Bone marrow (tissue), 2 donors: ENCODE results near the gene DYRK1A.
A peak's percentile ranks its signal among the peaks of the same experiment; 100 is the strongest.

Source experiments
- DNase-seq, 2 donors: peaks; one replicate each; lab custom pipeline; 2025; lab: John Stamatoyannopoulos, UW

The DYRK1A gene

DNA sequence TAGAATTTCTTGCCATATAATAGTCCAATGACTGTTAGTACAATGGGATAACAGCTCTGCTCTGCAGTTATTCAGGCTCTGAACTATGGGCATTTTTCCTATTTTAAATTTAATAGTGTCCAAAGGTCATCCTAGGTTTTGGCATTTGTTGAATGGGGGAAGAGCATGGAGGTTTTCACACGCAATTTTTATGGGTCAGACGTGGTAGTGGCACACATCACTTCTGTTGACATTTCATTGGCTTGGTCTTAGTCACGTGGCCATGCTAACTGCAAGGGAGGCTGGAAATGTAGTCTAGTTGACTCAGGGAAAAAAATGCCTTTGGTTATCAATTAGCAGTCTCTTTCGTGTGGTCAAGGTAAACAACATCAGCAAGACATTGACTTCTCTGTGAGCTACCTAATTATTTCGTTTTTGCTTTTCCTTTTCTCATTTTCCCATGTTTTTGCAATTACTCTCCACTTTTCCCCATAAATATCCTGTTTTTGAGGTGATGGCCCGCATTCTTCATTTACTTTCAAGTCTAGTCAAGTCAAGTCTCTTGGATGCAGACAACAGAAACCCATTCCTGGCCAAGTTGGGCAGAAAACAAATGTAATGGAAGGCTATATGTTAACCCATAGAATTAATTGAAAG lies 82.8 kb downstream of the DYRK1A start:
- no peak for DNase-seq

DNA sequence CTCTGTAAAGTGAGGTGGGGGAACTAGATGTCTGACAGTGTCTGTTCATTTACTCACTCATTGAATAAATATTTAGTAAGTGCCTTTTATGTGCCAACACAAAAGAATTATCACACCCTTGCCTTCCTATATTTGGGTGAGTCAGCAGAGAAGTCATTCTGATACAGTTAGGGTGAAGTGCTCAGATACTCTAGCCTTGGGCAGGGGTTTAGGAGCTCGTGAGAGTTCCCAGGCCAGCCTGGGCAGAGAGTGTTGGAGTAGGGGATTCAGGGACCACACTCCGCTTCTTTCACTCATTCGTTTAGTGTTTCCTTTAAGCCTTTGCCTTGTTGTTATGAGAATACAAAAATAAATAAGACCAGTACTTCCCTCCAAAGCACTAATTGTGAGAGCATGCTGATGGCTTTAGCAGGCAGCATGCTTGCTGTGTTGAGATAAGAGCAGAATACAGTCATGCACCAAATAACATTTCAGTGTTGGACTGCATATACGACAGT lies 83.9 kb downstream of the DYRK1A start:
- DNase-seq, result no peak

DNA sequence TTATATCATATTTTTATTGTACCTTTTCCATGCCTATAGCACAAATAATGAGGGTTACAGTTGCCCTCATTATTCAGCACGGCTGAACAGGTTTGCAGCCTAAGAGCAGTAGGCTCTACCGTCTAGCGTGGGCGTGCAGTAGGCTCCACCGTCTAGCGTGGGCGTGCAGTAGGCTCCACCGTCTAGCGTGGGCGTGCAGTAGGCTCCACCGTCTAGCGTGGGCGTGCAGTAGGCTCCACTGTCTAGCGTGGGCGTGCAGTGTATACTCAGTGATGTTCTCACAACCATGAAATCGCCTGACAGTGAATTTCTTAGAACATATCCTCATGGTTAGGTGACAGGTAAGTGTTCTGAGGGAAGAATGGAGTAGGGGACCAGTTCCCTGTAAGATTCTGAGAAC lies 84.9 kb downstream of the DYRK1A start:
- no peak for DNase-seq

DNA sequence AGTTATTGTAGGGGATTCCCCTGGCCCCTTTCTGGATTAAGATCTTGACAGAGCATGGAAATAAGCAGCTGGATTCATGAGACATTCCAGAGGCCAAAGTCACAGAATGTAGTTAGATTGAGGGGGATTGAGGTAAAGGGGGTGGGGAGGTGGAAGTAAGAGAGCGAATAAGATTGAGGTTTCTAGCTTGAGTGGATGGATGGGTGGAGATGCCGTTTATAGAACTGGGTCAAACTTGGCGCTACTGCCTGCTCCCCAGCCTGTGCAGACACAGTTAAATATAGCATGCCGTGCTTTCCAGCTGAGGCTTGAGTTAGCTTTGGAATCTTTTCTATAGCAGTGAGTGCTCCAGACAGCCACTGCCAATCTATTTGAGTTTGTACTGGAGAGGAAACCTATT lies 85.7 kb downstream of the DYRK1A start:
- DNase-seq, result no peak

DNA sequence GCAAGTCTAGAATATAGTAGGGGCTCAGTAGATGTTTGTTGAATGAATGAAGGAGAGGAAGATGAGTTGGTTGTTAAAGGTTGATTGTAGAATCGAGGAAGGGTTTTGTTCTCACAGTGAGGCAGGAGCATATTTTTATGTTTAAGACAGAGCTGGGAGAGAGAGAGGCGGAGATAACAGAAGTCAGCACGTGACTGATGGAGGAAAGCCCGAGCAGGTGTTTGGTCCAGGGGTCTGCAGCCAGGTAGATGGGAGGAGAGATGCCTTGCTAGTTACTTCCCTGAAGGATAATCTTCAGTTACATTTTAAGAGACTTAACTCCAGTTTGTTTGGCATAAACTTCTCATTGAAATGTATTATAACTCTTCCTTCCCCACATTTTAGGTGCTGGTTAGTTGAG lies 86.8 kb downstream of the DYRK1A start:
- DNase-seq, result no peak

DNA sequence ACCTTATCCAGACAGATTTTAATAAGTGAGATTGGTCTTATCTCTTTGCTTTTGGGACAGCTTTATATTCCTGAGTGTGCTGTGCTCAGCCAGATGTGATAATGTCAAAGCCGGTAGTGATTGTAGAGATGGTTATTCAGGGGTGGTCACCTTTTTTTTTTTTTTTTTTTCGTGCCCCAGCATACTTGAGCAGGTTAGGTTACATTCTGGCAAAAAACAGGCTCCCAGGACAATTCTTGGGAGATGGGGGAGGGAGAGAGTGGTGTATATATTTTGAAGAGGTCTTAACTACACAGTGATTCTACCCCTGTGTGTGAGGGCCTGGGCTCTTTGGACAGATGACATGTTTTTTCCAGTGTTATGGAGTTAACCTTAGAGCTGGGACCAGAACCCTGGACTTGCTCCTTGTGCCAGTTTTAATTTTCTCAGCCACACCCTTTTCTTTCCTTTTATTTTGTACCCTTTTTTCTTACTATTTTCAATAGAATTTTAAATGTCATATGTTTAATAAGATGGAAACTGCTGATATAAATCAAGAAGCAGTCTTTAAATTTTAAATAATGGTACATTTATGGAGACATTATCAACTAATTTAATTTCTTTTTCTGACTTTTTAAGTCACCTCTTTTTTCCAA lies 88.4 kb downstream of the DYRK1A start:
- no peak for DNase-seq

DNA sequence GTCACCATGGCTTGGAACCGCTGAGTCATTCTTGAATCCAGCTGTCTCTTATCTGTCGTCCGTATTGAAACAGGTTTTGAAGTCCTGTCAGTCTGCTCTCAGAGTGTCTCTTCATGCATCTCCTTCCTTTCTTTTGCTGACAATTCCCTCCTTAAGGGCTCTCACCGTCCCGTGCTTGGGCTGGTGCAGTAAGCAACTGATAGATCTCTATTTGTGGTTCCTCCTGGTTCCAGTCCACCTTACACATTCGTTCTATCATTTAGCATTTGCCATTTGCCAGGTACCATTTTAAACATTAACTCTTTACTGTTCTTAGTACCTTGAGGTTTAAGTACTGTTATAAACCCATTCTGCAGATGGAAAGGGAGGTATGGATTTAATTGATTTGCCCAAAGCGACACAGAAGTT lies 88.9 kb downstream of the DYRK1A start:
- peak in 1 of 2 donors; percentile 77 for DNase-seq

DNA sequence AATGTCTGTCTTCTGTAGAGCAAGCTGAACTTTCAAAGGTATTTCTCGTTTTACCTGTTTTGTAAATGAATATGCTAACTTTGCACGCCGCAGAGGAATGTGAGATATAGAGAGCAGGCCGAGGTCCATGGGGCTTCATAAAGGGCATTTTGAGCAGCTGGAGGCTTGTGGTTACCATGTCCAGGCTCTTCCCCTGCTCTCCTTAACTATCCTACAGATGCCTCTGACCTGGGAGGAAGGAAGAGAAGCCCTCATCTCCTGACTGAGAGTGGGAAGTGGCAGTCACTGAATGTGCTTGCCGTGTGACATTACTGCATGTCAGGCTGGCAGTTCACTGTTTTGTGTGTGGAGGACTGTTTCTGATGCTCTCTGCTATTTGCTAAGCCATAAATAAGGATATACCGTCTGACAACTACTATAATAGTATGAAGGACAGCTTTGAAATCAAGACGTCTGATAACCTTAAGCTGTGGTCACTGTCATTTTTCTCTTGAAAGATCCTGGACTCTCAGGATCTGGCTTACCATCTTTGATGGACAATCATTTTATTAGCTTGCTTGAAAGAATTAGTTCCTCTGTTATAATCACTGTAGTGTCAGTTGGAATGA lies 92.2 kb downstream of the DYRK1A start:
- no peak for DNase-seq

DNA sequence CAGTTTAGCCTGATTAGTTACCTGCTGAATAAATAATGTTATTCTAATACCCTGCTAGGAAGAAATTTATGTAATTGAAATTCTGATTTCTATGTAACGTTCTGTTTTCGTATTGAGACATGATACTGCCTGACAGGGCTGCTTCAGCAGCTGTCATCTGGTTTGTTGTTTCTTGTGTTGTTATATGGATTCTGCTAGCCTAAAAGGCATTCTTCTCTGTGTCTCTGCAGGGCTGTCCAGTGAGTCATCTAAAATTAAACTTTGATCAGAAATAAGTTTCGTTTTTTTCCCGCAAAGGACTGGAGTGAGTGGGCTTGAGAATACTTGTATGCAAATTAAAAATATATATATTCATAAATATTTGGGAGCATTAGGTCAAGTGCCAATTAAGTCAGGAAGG lies 93.0 kb downstream of the DYRK1A start:
- no peak for DNase-seq

DNA sequence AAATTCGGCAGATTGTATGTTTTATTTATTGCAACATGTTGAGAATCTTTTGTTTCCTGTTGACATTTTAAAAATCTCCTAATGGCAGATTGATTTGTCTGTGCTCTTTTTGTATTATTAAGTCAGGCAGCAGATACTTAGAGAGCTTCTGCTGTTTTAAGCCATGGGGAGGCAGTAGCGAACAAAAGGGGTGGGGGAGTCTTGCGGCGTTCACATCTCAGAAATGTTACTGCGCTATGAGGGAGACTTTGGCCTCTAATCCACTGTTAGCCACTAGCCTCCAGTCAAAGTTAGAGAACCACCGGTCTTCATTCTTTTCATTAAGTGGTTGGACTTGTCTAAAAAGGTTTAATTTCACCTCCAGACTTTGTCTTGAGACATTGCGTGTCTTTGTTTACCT lies 93.6 kb downstream of the DYRK1A start:
- DNase-seq, result no peak

DNA sequence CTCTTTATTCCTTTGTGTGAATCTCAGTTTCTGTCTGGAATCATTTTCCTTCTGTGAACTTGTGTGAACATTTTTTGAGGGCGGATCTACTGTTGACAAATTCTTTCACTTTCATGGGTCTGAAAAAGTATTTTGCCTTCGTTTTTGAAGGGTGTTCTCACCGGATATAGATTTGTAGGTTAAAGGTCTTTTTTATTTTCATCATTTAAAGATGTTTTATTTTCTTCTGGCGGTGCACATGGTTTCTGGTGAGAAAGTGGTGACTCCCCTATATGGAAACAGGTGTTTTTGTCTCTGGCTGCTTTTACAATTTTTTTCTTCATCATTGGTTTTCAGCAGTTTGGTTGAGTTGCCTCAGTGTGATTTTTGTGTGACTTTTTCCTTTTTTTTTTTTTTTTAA lies 94.9 kb downstream of the DYRK1A start:
- no peak for DNase-seq

DNA sequence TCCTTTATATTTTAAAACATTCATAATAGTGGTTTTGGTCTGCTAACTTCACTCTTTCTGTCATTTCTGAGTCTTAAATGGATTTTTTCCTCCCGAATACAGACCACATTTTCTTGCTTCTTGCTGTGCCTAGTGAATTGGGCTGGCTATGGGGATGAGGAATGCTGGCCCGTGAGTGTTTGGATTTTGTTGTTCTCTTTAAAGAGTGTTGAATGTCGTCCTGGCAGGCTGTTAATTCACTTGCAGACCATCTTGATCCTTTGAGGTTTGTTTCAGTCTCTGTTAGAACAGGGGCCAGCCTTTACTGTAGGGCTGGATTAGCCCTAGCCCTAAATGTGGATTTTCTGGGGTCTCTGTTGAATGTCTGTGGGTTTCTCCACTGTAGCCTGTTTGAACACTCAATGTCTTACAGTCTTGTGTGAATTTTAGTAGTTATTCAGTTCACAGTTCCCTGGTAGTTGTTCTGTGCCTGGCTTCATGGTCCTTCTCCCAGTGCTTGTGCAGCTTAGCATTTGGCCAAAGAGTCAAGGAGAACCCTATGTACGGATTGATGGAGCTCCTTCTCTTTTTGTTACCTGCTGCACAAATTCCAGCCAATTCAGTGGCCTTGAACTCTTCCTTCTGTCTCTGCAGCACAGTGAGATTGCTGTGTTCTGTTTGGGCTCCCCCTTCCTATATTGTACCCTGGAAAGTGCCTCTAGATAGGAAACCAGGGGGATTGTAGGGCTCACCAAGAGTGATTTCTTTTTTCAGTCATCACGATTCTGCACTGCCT lies 95.7 kb downstream of the DYRK1A start:
- no peak for DNase-seq

DNA sequence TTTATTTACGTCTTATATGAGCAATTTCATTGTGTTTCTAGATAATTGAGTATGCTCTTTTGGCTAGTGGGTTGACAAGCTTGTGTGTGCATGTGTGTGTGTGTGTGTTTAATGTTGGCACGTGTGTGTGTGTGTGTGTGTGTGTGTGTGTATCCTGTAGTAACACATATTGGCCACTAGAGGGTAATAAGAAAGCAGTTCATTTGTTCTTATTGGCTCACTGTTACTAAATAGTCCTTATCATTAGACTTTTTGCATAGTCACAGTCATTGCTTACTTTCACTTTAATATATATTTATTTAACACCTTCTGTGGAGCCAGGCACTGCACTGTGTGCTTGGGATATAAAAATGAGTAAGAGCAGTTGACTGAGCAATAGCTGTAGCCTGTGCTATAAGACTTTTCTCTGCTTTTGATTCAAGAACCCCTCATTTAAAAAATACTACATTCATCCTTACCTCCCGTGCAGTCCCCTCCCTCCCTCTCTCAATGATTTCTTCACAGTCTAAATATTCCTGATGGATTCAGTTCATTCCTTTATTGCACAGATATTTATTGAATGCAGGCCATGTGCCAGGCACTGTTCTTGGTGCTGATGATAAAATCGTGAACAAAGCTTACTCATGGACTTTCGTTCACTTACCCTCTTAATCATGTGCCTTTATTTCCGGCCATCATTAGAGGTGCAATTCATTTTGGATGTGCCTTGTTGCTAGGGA lies 96.7 kb downstream of the DYRK1A start:
- DNase-seq, result peak in 1 of 2 donors; percentile 53

DNA sequence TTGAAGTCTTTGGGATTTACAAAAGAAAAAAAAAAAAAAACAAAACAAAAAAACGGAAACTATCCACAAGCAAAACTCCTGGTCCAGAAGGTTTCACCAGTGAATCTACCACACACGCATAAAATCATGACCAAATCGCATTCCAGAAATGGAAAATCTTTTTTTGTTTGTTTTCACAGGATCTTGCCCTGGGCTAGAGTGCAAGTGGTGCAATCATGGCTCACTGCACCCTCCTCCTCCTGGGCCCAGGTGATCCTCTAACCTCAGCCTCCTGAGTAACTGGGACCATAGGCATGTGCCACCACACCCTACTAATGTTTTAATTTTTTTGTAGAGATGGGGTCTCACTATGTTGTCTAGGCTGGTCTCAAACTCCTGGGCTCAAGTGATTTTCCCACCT lies 100.5 kb downstream of the DYRK1A start:
- DNase-seq, result no peak

DNA sequence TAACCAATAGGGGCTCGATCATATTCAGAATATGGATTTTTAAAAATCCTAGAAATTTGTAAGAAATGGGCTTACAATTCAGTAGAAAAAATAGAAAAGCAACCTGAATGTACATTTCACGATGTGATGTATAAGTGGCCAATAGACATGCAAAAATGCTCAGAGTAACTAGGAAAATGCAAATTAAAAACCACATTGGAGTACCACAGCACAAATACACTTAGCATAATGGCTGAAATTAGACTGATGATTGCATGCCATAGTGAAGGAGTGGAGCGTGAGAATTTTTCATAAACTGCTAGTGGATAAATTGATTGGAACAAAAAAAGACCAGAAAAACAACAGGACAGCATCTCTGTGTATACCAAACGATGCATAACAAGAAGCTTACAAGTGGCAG lies 102.3 kb downstream of the DYRK1A start:
- DNase-seq, result no peak

DNA sequence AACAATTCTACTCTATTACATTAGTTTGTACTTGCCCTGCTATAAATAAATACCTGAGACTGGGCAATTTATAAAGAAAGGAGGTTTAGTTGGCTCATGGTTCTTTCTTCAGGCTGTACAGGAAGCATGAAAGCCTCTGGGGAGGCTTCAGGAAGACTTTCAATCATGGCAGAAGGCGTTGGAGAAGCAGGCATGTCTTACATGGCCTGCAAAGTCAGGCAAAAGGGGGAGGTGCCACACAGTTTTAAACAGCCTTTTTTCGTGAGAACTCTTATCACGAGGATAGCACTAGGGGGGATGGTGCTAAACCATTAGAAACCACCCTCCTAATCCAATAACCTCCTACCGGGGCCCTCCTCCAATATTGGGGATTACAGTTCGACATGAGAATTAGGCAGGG lies 102.9 kb downstream of the DYRK1A start:
- no peak for DNase-seq

DNA sequence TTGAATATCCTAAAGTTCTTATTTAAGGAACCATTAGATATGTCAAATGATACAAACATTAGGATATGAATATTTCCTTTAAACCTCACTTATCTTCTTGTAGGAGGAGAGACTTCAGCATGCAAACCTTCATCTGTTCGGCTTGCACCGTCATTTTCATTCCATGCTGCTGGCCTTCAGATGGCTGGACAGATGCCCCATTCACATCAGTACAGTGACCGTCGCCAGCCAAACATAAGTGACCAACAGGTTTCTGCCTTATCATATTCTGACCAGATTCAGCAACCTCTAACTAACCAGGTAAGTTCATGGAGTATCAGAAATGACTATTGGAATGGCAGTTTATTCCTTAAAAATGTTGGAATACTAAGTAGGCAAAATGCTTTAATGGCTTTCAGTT lies 106.0 kb downstream of the DYRK1A start:
- DNase-seq, result no peak

DNA sequence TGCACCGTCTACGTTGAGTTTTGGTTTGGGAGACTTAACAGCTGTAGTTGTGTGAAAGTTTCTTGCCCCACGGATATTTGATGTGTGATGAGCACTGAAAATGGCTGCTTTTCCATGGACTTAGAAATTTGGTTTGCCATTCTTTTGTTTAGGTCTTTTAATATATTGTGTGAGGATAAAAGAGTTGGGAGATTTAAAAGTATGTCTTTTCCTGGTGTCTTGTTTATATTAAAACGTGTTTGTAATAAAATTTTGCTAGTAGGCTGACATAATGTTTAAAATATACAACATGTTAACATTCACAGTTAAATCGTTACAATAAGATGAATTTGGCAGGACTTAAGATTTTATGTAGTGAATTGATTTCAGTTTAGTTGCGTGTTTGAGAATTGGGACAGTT lies 106.9 kb downstream of the DYRK1A start:
- no peak for DNase-seq

DNA sequence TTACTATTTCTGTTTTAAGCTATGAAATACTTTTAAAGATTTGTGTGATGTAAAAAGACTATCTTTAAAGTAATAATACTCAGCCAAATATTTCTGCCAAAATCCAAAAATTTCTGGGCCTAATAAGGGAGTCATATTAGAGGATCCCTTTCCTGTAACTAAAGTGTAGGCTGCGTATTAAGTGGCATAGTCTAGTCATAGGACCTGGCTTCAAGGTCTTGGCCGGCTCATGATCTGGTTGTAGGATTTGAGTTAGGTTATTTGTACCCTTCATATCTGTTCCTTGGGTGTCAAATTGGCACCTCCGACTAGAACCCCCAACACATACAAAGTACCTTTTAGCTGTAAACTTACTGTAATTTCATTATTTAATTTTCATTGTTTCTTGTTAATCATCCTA lies 107.8 kb downstream of the DYRK1A start:
- DNase-seq, result no peak

DNA sequence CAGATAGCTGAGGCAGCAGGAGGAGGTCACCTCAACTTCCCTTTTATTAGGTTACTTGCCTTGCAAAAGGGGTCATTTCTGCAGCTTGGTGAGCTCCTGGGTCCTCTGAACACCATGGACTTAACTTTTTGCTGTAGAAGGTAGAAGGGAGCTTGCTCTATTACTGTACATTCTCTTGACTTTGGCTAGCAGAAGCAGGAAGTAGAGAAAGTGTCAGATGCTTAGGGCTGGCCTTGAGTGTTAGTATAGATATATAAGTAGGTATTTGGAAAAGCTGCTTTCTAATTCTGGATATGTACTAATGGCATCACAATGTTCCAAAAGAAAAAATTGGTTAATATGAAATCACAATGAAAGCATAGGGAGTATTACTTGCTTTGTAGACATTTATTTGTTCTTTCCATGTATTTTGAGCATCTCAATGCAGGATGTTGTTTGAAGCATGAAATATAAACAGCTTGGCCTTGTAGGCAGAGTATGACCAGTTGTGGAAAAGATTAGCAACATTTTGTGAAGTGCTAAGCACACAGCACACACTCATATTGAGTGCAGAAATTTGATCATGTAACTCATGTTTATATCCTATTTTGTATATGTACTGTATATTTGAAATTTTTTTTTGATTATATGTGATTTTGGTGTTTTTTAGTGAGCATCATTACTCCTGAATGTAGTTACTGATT lies 108.8 kb downstream of the DYRK1A start:
- no peak for DNase-seq

DNA sequence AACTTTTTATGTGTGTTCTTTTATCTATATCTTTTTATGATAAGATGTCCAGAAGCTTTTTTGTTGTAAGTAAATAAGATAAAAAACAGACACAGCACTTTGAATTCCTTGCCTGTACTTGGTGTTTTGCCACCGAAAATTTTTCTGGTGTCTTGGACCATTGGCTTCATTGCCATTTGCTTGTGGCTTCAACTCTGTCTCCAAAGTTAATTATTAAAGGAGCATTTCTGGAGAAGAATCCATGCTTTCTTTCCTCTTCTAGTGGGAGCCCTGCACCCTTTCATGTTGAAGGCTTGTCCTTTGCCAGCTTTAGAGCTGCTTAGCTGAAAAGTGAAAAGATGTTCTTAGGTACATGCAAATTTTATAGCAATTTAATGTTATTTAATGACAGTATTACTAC lies 112.2 kb downstream of the DYRK1A start:
- DNase-seq, result no peak

DNA sequence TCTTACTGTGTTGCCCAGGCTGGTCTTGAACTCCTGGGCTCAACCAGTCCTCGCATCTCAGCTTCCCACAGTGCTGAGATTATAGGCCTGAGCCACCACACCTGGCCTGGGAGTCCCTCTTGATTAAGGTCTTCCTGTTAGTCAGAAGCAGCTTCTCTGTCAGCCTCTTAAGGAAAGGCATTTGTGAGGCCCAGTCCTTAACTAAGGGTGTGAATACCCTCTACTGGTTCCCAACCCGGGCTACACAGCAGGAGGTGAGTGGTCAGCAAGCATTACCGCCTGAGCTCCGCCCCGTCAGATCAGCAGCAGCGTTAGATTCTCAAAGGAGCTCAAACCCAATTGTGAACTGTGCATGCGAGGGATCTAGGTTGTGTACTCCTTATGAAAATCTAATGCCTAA lies 117.2 kb downstream of the DYRK1A start:
- no peak for DNase-seq
